HG03432 (cell line): ENCODE results near the gene TPX2.
A peak's percentile ranks its signal among the peaks of the same experiment; 100 is the strongest.
"Not testable (repeated sequence)": the region's sequence is repeated elsewhere in the genome, so short reads cannot be mapped to it uniquely, and the experiment has no call there.

Experiments
- ATAC-seq: cut with Tn5 transposase; IDR thresholded peaks from one replicate; pipeline ENCODE4 v1.9.1; 2021; ENCODE audit warnings: mild to moderate bottlenecking, moderate library complexity; ENCODE audit not compliant: unreplicated experiment

Gene TPX2

DNA sequence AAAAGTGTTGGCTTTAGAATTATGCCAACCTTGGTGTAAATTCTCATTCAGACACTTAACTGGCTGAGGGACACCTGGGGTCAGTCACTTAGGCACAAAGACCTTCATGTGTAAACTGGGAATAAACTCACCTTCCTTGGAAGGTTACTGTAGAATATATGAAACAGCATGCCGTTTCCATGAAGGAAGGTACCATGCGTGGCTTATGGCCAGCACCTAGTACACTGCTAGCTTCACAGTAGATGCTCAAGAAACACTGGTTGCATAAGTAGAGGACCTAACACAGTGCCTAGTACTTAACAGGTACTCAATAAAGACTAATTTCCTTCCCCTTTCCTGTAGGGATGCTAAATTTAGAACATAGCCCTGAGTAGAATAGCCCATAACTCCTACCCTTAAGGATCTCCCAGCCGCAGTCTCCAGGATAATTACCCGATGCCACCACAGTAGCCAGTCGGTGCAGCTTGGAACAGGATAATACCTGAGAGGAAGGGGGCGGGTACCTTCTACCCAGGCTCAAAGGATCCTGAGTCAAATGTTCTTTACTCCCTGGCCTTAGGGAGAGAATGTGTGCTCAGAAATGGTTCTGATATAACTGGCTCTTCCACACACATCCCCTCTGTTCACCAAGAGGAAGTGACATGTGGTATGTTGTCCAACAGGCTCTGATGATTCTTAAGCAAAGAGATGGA, 20.0 kb upstream of the TPX2 start:
- no peak for ATAC-seq

DNA sequence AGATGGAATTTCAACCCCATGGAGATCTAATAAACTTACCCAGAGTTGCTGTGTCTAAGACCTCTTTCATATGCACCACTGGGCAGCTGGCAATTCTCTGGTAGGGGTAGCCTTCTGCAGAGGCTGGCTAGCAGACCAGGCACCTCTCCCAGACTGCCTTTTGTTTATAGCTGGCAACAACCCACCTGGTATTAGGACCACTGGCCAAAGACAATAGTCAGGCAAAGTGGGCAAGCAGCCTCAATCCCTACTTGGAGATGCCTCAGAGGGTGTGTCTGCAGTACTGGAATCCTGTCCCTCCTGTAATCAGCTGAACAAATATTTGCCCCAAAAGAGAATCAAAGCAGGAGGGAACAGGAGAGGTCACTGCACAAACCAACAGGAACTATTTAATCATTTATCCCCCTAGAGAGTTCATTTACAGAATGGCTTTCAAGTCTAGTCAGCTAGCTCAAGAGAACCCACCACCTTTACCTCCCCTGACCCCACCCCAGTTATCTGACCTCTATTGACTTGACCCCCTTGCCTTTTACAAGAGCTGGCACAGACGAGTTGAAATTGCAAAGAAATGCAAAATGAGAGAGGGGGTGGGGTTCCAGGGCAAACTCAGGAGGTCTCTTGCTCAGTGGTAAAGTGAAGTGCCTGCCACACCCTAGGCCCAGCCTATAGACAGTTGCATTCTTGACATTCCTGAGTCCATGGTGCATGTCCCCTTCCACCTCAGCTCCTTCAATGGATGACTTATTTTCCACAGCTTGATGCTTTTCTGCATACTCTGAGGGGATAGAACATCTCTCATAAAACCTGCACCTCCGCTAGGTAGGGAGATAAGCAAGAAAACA, 19.2 kb upstream of the TPX2 start:
- no peak for ATAC-seq

DNA sequence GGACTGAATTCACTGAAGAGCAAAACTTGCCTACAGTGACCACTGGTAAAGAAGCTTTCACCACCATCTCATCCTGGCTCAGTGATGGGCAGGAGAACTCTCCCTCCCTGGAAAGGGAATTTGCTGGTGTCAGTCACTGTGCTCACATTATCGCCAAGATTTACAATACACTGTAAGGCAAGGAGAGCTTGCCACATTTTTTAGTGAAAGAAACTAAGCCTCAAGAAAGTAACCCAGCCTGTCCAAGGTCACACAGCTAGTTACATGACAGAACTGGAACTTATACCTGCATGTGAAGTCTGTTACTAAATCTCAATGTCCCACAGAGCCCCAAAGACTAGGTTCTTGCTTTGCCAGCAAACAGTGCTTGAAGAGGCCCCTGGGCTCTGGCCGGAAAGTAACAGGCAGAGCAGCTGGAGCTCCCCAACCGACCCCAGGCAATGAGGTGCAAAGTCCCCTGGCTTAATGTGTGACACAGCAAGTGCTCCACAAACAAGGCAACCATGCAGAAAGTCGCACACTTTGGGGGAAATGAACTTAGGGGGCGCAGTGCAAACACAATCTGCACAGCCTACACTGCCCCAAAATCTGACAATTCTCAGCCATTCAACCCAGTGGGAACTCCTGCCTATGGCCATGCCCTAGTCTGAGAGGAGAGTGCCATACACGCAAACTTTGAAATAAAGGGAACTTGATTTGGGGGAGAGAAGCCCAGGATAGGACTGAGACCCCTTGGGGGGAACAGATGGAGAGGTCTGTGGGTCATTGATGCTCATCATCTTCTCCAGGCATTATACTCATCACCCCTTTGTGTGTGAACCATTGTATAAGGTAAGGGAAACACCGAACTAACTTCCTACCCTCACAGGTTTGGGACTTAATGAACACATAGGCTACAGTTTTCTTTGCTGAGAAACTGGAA, 18.3 kb upstream of the TPX2 start:
- ATAC-seq, result no peak

DNA sequence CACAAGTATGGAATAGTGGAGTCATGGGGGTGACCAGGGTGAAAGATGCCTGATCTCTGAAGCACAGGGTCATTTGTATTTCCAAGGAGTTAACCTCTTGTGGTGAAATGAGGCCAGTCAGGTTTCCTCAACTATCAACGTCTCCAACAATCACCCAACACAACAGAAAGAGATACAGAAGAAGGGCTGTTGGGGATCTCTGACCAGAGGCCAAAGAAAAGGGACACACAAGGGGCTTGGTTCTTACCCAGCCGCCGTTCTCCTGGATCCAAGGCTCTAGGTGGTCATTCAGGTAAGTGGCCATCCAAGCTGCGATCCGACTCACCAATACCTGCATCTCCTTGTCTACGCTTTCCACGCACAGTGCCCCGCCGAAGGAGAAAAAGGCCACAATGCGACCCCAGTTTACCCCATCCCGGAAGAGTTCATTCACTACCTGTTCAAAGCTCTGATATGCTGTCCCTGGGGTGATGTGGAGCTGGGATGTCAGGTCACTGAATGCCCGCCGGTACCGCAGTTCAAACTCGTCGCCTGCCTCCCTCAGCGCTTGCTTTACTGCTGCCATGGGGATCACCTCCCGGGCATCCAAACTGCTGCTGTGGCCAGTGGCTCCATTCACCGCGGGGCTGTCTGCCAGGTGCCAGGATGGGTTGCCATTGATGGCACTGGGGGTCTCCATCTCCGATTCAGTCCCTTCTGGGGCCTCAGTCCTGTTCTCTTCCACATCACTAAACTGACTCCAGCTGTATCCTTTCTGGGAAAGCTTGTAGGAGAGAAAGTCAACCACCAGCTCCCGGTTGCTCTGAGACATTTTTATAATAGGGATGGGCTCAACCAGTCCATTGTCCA, 17.5 kb upstream of the TPX2 start:
- no peak for ATAC-seq

DNA sequence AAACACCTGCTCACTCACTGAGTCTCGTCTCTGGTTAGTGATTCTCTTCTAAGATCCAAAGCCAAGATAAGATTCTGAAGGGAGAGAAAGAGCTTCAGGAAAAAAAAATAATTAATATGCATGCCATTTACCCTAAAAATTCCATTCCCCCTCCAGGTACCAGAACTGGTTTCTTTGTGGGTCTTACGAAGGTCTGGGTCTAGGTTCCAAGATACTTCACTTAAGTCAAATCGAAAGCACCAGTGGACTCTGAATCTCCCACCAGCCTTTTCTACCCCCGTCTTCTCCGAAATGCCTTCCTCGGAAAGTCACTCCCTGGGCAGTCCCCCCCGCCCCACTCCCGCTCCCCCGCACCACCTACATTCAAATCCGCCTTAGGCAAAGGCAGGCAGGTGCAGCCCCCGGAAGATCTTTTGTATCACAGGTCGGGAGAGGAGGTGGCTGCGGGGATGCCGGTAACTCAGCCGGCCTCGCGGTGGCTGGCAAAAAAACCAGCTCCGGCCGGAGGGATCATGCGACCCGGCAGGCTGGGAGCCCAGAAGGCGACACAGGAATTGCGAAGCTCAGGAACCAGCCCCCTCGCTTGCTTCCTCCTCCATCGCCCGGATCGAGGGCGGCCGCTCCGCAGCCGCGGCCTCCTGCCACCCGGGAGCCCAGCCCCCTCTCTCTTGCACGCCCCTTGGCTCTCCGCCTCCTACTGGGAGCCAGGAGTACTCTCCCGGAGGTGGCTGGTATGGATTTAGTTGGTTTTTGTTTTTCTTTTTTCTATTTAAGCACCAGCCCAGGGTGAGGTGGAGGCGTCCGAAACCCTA, 16.6 kb upstream of the TPX2 start, which contains the start of gene BCL2L1:
Gene BCL2L1 (minus strand): TSS at position 612 of the 812 bp plus-strand sequence. CDS start 650 bp downstream, outside the sequence.
- ATAC-seq, result peak; percentile 33

DNA sequence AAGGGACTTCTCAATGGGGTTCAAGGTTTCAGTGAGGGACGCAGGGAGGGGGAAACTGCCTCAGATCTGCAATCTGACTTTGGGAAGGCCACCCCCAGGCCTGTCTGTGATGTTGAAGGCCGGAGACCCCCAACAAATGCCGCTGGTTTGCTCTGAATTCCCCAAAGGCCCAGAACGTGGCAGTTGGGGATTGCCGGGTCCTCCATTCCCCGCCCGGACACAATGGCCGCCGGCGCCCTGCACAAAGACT, 16.1 kb upstream of the TPX2 start:
- peak; percentile 30 for ATAC-seq

DNA sequence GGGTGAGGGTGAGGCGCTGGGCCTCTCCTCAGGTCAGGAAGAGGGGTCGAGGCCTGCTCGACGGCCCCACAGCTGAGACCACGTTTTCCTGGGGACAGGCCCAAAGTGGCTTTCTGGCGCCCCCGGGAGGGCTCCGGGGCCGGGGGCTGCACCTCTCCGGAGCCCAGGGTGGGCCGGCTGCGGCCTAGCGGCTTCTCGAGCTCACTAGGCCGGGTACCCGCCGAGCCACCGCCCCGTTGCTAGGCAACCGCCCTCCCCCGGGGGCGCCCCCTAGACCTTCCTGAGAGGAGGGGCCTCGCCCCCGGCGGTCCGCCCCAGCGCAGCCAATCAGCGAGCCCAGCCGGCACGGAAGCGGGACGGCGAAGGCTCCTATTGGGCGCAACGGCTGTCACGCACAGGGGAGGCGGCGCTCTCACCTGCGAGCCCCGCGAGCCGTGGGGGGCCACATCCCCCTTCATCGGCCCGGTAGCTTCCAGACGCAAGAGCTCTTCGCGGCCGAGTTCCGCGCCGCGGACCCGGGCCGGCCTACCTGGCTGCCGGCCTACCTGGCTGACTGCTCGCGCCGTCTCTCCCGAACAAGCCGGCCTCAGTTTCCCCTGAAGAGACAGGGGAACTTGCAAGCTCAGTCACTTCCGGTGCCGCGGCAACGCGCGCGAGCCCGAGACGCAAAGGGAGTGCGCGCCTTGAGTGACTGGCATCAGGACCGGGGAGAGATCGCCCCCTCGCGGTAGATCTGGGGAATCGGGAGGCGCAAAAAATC, 15.6 kb upstream of the TPX2 start:
- ATAC-seq, result peak; percentile 91

DNA sequence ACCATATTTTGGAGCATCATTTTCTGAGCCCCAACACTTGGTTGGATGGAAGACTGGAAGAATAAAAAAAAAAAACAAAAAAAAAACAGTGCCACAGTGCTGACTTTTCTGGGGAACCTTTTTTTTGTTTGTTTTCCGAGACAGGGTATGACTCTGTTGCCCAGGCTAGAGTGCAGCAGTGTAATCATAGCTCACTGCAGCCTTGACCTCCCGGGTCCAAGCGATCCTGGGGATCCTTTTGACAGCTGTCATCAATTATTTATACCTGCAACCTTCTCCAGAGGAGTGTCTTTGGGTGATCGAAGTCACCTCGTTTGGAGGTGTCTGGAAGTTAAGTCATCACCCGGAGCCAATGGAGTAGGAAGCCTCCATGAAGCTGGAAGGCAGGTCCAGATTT, 7.8 kb upstream of the TPX2 start:
- no peak for ATAC-seq

DNA sequence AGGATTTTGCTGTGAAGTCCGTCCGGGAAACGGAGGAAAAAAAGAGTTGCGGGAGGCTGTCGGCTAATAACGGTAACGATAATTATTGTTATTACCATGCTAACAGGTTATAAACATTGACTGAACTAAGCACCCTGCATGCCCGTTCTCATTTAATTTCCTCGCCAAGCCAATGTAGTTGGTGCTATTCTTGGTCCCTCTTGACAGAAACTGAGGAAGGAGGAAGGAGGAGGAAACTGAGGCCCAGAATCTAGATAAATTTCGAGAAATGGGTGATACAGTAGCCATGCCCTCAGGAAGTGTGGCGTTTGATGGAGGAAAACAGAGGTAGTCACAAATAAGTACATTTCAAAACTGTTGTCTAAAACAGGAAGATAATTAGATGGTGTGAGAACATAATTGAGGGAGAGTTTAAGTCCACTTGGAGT, 474 bp downstream of the TPX2 start:
- ATAC-seq, result no peak

DNA sequence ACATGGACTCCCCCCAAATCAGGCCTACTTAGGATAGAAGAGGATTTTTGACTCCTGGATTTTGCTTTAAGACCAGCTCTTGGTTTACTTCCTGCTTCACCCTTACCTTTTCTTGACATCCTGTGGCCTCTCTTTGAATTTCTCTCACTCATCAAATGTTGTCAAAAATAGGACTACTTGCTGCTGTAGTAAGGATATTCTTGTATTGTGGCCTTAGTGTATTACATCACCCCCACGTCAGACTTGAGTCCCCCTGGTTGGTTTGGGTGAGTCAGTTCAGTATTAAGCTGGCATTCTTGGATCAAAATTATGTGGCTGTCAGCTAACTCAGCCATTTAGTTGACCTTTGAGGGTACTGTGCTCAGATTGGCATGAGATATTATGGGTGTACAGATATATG, 1.1 kb downstream of the TPX2 start:
- no peak for ATAC-seq

DNA sequence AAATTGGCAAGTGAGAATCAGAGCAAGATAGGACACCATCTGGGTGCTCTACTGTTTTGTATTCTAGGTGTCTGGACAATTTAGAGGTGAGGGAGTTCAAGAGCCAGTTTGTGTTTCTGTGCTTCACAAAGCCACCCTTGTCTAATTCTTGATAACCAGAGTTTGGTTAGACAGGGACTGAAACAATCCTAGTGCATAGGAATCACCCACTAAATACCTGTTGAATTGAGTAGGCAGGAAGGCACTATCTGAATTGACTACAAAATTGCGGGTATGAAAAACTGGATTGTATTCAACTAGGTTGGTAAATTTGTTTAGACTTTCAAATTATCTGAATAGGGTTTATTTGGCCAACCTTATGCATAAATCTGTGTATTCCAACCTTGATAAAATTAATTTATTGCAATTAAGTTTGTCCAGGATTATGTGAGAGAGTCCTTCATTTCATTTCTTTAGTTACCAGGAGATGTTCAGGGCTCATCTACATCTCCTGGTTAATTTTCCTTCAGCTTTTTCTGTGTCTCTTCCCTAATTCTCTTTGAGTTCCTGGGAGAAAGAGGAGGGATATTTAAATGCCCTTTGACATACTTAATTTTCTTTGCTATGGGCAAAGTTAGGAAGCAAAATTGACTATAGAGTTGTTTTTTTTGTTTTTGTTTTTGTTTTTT, 1.7 kb downstream of the TPX2 start:
- no peak for ATAC-seq

DNA sequence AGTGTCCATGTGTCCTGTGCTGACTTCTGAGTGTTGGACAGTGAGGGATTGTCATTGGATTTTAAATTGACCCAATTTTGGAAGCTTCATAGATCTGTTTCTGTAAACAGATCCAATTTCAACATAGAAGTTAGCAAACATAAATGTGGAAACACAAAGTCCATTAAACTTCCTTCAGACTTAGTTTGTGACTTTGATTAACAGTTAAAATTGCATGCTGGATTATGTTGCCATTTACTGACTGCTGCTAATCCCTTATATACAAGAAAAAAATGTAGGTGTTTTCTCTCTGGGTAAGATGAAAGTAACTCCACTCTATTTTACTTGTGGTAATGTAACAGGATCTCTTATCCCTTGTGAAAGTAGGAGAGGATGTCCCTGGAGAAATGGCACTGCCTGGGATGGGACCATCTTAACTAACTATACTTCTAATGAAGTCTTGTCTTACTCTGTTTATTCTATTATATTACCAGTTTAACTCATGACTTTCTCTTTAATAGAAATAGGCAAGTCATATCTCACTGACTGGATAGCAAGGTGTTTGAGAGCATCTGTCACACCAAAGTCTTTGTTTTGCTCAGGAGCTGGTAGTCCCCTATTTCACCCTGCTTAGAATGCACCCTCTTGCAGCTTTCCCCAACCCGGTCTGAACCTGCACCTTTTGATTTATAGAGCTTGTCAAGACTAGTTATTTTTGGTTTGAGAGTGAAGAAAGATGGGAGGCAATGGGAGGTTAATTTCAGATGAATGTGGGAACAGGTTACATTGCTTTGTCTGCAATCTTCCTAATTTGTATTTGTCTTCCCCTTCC, 7.2 kb downstream of the TPX2 start:
- no peak for ATAC-seq

DNA sequence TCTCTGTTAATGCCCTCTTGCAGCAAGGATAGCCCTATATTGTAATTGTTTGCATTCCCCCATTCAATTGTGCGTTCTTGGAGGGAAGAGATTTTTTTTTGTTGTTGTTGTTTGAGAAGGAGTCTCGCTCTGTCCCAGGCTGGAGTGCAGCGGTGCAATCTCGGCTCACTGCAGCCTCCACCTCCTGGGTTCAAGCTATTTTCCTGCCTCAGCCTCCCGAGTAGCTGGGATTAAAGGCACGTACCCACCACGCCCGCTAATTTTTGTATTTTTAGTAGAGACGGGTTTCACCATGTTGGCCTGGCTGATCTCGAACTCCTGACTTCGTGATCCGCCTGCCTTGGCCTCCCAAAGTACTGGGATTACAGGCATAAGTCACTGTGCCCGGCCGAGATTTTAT, 7.9 kb downstream of the TPX2 start:
- ATAC-seq, result not testable (repeated sequence)

DNA sequence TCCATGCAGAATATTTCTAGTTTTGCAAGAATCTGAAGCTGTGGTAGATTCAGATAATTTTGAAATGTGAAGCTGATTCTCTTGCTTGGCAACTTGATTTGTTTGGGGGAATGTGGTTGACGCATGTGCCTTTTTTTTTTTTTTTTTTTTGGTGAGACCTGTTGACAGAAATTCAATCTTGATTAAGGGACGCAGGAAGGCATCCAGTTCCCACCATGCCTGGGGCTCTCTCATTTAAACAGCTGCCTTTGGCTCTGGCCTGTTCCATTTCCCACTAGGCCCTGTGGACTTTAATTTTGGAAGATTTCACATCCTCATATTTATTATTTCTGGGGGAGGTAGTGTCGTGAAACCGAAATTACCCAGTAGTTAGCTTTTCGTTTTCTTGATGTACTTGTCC, 8.6 kb downstream of the TPX2 start:
- no peak for ATAC-seq

DNA sequence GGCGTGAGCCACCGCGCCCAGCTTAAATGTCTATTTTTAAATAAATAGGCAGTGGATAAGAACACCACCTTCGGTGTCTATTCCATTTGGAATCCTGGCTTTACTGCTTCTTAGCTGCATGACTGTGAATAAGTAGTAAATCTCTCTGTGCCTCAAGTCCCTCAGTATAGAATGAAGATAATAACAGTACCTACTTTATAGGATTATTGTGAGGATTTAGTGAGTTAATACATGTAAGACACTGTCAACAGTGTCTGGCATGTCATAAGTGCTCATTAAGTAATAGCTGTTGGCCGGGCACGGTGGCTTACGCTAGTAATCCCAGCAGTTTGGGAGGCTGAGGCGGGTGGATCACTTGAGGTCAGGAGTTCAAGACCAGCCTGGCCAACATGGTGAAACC, 10.1 kb downstream of the TPX2 start:
- no peak for ATAC-seq

DNA sequence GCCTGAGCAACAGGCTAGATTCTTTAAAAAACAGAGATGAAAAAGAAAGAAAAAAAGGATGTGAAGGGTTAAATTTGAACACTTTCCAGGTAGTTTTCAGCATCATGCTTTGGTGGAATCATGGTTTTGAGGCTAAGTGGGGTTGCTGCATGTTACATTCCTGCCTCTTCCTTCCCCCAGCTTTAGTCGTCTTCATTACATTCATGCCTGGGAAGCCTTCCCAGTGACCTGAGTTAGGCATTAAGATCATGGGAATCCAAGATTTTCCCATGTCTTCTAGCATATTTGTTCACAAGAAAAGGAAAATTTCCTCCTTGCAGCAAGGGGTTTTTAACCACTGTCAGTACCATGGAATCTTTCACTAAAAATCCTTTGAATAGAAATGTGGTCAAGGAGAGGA, 12.0 kb downstream of the TPX2 start:
- ATAC-seq, result no peak

DNA sequence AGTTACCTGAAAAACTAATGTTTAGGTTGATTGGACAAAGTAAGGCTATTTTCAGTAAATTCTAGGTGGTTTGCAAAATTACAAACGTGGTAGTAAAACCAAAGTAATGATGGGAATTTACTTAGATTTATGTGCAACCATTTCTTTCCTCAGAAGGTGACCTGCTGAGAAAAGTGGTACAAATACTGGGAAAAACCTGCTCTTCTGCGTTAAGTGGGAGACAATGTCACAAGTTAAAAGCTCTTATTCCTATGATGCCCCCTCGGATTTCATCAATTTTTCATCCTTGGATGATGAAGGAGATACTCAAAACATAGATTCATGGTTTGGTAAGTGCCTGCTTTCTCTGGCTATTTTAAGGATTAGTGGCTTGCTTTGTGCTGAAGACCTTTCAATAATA, 18.2 kb downstream of the TPX2 start:
- ATAC-seq, result no peak

DNA sequence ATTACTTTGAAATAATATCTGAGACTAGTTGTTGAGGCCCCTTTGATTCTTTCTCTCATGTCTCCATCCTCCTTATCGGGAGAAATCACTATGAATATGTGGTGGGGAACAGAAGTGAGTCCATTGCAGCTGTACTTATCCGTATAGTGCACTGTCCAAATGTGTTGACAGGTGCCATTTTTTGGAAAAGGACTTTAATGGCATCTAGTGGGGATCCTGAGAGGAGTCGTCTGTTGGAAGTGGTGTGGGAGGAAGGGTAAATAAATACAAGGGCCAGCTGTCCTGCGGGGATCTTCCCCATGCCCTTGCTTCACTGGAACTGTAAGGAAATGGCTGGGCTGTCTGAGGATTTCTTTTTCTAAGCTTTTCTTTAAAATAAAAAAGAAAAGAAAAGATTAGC, 19.4 kb downstream of the TPX2 start:
- no peak for ATAC-seq
